GM18868 (cell line): ENCODE results near the gene HNF1B.

Source experiments
- ATAC-seq: cut with Tn5 transposase; IDR thresholded peaks from one replicate; pipeline ENCODE4 v1.9.1; 2021; ENCODE audit warnings: mild to moderate bottlenecking, moderate library complexity; ENCODE audit not compliant: unreplicated experiment

HNF1B gene

GRCh38 chr17:37737971-37738370 lies 6.9 kb downstream of the HNF1B start:
- no peak for ATAC-seq

- no peak for ATAC-seq
Measured at GRCh38 chr17:37737081-37737480, 7.8 kb downstream of the HNF1B start.

- ATAC-seq = no peak
Measured at GRCh38 chr17:37736428-37736827, 8.4 kb downstream of the HNF1B start.

GRCh38 chr17:37735165-37735564 lies 9.7 kb downstream of the HNF1B start:
- no peak for ATAC-seq

GRCh38 chr17:37732316-37732715 lies 12.5 kb downstream of the HNF1B start:
- no peak for ATAC-seq

- no peak for ATAC-seq
Measured at GRCh38 chr17:37731056-37731455, 13.8 kb downstream of the HNF1B start.

- ATAC-seq = no peak
Measured at GRCh38 chr17:37729905-37730304, 15.0 kb downstream of the HNF1B start.

GRCh38 chr17:37726891-37727675 lies 17.8 kb downstream of the HNF1B start:
- no peak for ATAC-seq

GRCh38 chr17:37726248-37726647 lies 18.6 kb downstream of the HNF1B start:
- no peak for ATAC-seq

- ATAC-seq = no peak
Measured at GRCh38 chr17:37725601-37726146, 19.2 kb downstream of the HNF1B start.

GRCh38 chr17:37725021-37725595 lies 19.8 kb downstream of the HNF1B start:
- no peak for ATAC-seq

GRCh38 chr17:37720989-37721388 lies 23.9 kb downstream of the HNF1B start:
- ATAC-seq = no peak

GRCh38 chr17:37719866-37720265 lies 25.0 kb downstream of the HNF1B start:
- ATAC-seq = no peak

GRCh38 chr17:37718324-37719048 lies 26.4 kb downstream of the HNF1B start:
- no peak for ATAC-seq

- no peak for ATAC-seq
Measured at GRCh38 chr17:37717627-37718323, 27.1 kb downstream of the HNF1B start.

- no peak for ATAC-seq
Measured at GRCh38 chr17:37714897-37715296, 30.0 kb downstream of the HNF1B start.

GRCh38 chr17:37713624-37714023 lies 31.2 kb downstream of the HNF1B start:
- no peak for ATAC-seq

GRCh38 chr17:37713028-37713431 lies 31.8 kb downstream of the HNF1B start:
- no peak for ATAC-seq

GRCh38 chr17:37711113-37711512 lies 33.7 kb downstream of the HNF1B start:
- no peak for ATAC-seq

- ATAC-seq = no peak
Measured at GRCh38 chr17:37710344-37710886, 34.4 kb downstream of the HNF1B start.
